HepG2 (cell line): ENCODE results near the gene RAPGEFL1. TPM values are rescaled to one million over a fixed set of nuclear protein-coding genes. Genes with fewer than 3 reads are reported as not detected.

Experiments
- BRCA1 ChIP-seq: sonication (generic); formaldehyde crosslinking; IDR thresholded peaks from 2 replicates; pipeline ENCODE4 v1.4.0; 2020; ENCODE audit warnings: missing genetic modification reagents
- HES4 ChIP-seq: sonication (generic); formaldehyde crosslinking; IDR thresholded peaks from 2 replicates; pipeline ENCODE4 v1.9.0; 2021; ENCODE audit warnings: mild to moderate bottlenecking, missing genetic modification reagents, borderline replicate concordance
- IKZF1 ChIP-seq: fragments of 450-650 bp; IDR thresholded peaks from 2 replicates; pipeline ENCODE4 v1.7.1; 2016
- JUNB ChIP-seq: sonication (generic); formaldehyde crosslinking; IDR thresholded peaks from 2 replicates; pipeline ENCODE4 v1.8.0; 2022; ENCODE audit warnings: missing genetic modification reagents, mild to moderate bottlenecking, borderline replicate concordance
- KAT8 ChIP-seq: IDR thresholded peaks from 2 replicates; pipeline ENCODE4 v1.6.1; 2016; ENCODE audit warnings: missing genetic modification reagents, missing compliant biosample characterization
- LCORL ChIP-seq, 2 experiments: fragments of 450-650 bp in 1 of 2; sonication (generic) in 1 of 2; formaldehyde crosslinking in 1 of 2; IDR thresholded peaks; 2 replicates each; pipeline versions ENCODE4 v1.5.0 to v1.6.1; 2017 to 2020; ENCODE audit warnings: antibody characterized with exemption in 1 of 2, missing genetic modification reagents in 1 of 2
- NFIC ChIP-seq: IDR thresholded peaks from 2 replicates; pipeline ENCODE4 v1.6.1; 2012; ENCODE audit warnings: mild to moderate bottlenecking, low read length, inconsistent platforms
- PAXIP1 ChIP-seq: sonication (generic); formaldehyde crosslinking; conservative IDR thresholded peaks from 2 replicates; pipeline ENCODE4 v1.4.0; 2020; ENCODE audit warnings: mild to moderate bottlenecking, missing genetic modification reagents, moderate library complexity
- POLR2G ChIP-seq: fragments of 200-400 bp; formaldehyde crosslinking; IDR thresholded peaks from 2 replicates; pipeline ENCODE4 v1.6.1; 2018; ENCODE audit warnings: mild to moderate bottlenecking, low read depth, low read length, moderate library complexity
- TIGD3 ChIP-seq: sonication (generic); formaldehyde crosslinking; IDR thresholded peaks from 2 replicates; pipeline ENCODE4 v1.5.1; 2020; ENCODE audit warnings: mild to moderate bottlenecking, missing genetic modification reagents, borderline replicate concordance
- TRAFD1 ChIP-seq: sonication (generic); formaldehyde crosslinking; IDR thresholded peaks from 2 replicates; pipeline ENCODE4 v1.5.1; 2020; ENCODE audit warnings: missing genetic modification reagents, mild to moderate bottlenecking, borderline replicate concordance
- ZKSCAN1 ChIP-seq: fragments of 150-350 bp; IDR thresholded peaks from 2 replicates; pipeline ENCODE4 v1.6.1; 2014; ENCODE audit warnings: low read length
- ZNF160 ChIP-seq: sonication (generic); formaldehyde crosslinking; IDR thresholded peaks from 2 replicates; pipeline ENCODE4 v1.8.0; 2022; ENCODE audit warnings: mild to moderate bottlenecking, inconsistent platforms, missing genetic modification reagents
- ZNF205 ChIP-seq: IDR thresholded peaks from 2 replicates; pipeline ENCODE4 v1.6.1; 2018; ENCODE audit warnings: missing biosample characterization, missing genetic modification reagents
- ZNF468 ChIP-seq: sonication (generic); formaldehyde crosslinking; IDR thresholded peaks from 2 replicates; pipeline ENCODE4 v1.8.0; 2022; ENCODE audit warnings: mild to moderate bottlenecking, moderate library complexity, missing genetic modification reagents
- ZNF550 ChIP-seq: sonication (generic); formaldehyde crosslinking; IDR thresholded peaks from 2 replicates; pipeline ENCODE4 v1.4.0; 2020; ENCODE audit warnings: mild to moderate bottlenecking, missing genetic modification reagents, borderline replicate concordance
- ZNF562 ChIP-seq: sonication (generic); formaldehyde crosslinking; IDR thresholded peaks from 2 replicates; pipeline ENCODE4 v1.8.0; 2022; ENCODE audit warnings: missing genetic modification reagents, borderline replicate concordance
- ZNF660 ChIP-seq: sonication (generic); formaldehyde crosslinking; IDR thresholded peaks from 2 replicates; pipeline ENCODE4 v1.5.1; 2020; ENCODE audit warnings: mild to moderate bottlenecking, low read depth, missing genetic modification reagents, borderline replicate concordance
- ZNF674 ChIP-seq: sonication (generic); formaldehyde crosslinking; IDR thresholded peaks from 2 replicates; pipeline ENCODE4 v1.5.0; 2020; ENCODE audit warnings: low read depth, mild to moderate bottlenecking, missing genetic modification reagents
- polyA plus RNA-seq, 8 experiments: library from polyadenylated mRNA; depleted of rRNA in 3 of 8; stranded (reverse) in 7 of 8; unstranded in 1 of 8; fragments of >200 nt; fragmentation: Illumina TruSeq in 4 of 8; extraction: Trizol in 4 of 8; gene quantifications; 2 replicates each; pipeline versions ENCODE4 v1.2.1 to v1.2.3, GENCODE V29; 2011 to 2016; ENCODE audit warnings: low read depth in 4 of 8, missing spikeins in 1 of 8, mixed read lengths in 1 of 8; ENCODE audit not compliant: insufficient read depth in 1 of 8
- total RNA-seq, 5 experiments: library from RNA; depleted of rRNA; stranded (reverse); fragments of >200 nt; fragmentation: Illumina TruSeq; extraction: Trizol; gene quantifications; 2 replicates each; pipeline ENCODE4 v1.2.3, GENCODE V29; 2016; ENCODE audit warnings: low read depth in 1 of 5
- TF ChIP-seq, protein P1 (sequence below), 2 experiments: fragments of 450-650 bp in 1 of 2; sonication (generic) in 1 of 2; formaldehyde crosslinking; IDR thresholded peaks; 2 replicates each; pipeline versions ENCODE4 v1.5.0 to v1.8.0; 2020 to 2022; ENCODE audit warnings: mild to moderate bottlenecking in 1 of 2, missing genetic modification reagents in 1 of 2

Gene RAPGEFL1
- total and polyA plus RNA-seq, 2 of the 13 experiments (the other 11 are each of a cell fraction or from before 2014, with no cell fraction given): 4.5 to 7.8 TPM

GRCh38 chr17:40191237-40192208 is 14.3 kb downstream of the RAPGEFL1 start (continued):
- TF ChIP-seq PAXIP1 (CRISPR knock-in tag): no peak
- TF ChIP-seq, protein P1, sequence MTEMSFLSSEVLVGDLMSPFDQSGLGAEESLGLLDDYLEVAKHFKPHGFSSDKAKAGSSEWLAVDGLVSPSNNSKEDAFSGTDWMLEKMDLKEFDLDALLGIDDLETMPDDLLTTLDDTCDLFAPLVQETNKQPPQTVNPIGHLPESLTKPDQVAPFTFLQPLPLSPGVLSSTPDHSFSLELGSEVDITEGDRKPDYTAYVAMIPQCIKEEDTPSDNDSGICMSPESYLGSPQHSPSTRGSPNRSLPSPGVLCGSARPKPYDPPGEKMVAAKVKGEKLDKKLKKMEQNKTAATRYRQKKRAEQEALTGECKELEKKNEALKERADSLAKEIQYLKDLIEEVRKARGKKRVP (CRISPR knock-in tag; IDR thresholded peaks at IDR 0.05): no peak
- no peak for TF ChIP-seq ZNF562 (CRISPR knock-in tag)
- TF ChIP-seq KAT8 (CRISPR knock-in tag): peak; percentile 55; the same call in 1 of the 2 replicates
- TF ChIP-seq ZNF660 (CRISPR knock-in tag): 0 out of 2 replicates have a peak, but pooled peaks have one; percentile 58
- no peak for TF ChIP-seq JUNB
- TF ChIP-seq TIGD3: no peak
- TF ChIP-seq ZNF468 (CRISPR knock-in tag): no peak
- no peak for TF ChIP-seq NFIC
- no peak for TF ChIP-seq ZNF205 (CRISPR knock-in tag)
- no peak for TF ChIP-seq BRCA1 (CRISPR knock-in tag)
- no peak for TF ChIP-seq LCORL (IDR thresholded peaks at IDR 0.05)
- peak; percentile 85 for TF ChIP-seq LCORL (CRISPR knock-in tag; IDR thresholded peaks at IDR 0.05)
- peak; percentile 55; the same call in 1 of the 2 replicates for TF ChIP-seq TRAFD1 (CRISPR knock-in tag)
- no peak for TF ChIP-seq ZNF550 (CRISPR knock-in tag)
- 0 out of 2 replicates have a peak, but pooled peaks have one; percentile 31 for TF ChIP-seq ZKSCAN1
- no peak for TF ChIP-seq IKZF1
- no peak for TF ChIP-seq HES4 (CRISPR knock-in tag)
- TF ChIP-seq ZNF674 (CRISPR knock-in tag): no peak
- TF ChIP-seq ZNF160 (CRISPR knock-in tag): 0 out of 2 replicates have a peak, but pooled peaks have one; percentile 17
- TF ChIP-seq POLR2G: peak; percentile 35; the same call in 1 of the 2 replicates
